Coronary artery (tissue), 2 donors: ENCODE measurements around the gene SLC12A1.

Experiments used
- DNase-seq: peaks from one replicate; pipeline ENCODE4 v3.0.0-alpha.2; 2017; ENCODE audit warnings: low spot score
- H3K27ac ChIP-seq, 2 donors: fragments of 200-600 bp; sonication (generic); one replicate each; pipeline ENCODE4 v1.5.1; 2016 to 2019
- H3K4me3 ChIP-seq: fragments of 200-600 bp; sonication (generic); 2 replicates; pipeline ENCODE4 v1.5.1; 2016; ENCODE audit warnings: mild to moderate bottlenecking, moderate library complexity
- CTCF ChIP-seq: fragments of 200-600 bp; sonication (generic); IDR thresholded peaks from one replicate; pipeline ENCODE4 v1.5.1; 2019; ENCODE audit warnings: antibody characterized with exemption

SLC12A1 gene

GRCh38 chr15:48191574-48192225 lies 14.4 kb upstream of the SLC12A1 start, which contains the start of gene CTXN2:
Gene CTXN2 (plus strand): TSS chr15:48191665. CDS start chr15:48201301, 9,636 bp downstream.
- DNase-seq, result no peak
- Histone ChIP-seq H3K27ac (no peak within 1 kb of the TSS), H3K4me3 (no peak within 1 kb of the TSS)
- TF ChIP-seq CTCF, result no peak

DNA sequence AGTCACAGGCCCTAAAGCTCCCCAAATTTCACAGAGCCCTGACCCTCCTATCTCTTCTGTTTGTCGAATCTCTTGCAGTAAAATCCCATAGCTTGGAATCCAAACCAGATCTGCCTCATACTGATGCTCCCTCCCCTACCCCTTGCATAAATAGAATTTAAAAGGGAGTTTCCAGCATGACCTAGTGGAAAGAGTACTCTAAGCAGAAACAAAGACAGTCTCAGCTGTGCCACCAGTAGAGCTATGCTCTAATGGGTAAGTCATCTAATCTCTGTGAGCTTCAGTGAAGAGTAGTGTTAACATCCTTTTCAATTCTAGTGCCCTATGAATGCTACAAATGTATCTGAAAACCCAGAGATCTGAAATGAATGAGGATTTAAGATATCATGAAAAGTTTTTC lies 4.0 kb upstream of the SLC12A1 start:
- DNase-seq, result no peak
- no peak for TF ChIP-seq CTCF
- H3K27ac ChIP-seq, result no peak overlapping the region
- no peak overlapping the region for H3K4me3 ChIP-seq

GRCh38 chr15:48221261-48221660 lies 15.2 kb downstream of the SLC12A1 start:
- DNase-seq, result no peak
- no peak overlapping the region for H3K4me3 ChIP-seq
- no peak for TF ChIP-seq CTCF
- H3K27ac ChIP-seq, result peak overlapping the region in 1 of 2 donors; percentile 13

DNA sequence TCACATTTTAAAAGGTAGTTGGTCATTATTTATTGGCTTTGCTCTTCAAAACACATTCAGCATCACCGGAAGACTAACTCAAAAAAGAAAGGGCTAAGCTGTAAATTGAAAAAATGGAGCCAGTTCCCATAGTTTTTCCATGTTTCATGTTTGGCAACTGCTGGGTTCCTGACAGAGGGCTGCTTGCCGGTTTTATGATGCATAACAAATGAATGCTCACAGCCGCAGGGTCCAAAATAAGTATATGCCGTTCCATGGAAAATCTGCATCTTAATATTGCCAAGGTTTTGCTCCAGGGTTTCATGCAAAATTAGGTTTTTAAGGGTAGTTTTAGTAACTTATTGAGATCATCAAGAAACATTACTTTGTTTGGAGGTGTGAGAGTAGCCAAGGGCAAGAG lies 15.8 kb downstream of the SLC12A1 start:
- no peak for DNase-seq
- H3K27ac ChIP-seq, result peak overlapping the region in 1 of 2 donors; percentile 43
- no peak for TF ChIP-seq CTCF
- no peak overlapping the region for H3K4me3 ChIP-seq

DNA sequence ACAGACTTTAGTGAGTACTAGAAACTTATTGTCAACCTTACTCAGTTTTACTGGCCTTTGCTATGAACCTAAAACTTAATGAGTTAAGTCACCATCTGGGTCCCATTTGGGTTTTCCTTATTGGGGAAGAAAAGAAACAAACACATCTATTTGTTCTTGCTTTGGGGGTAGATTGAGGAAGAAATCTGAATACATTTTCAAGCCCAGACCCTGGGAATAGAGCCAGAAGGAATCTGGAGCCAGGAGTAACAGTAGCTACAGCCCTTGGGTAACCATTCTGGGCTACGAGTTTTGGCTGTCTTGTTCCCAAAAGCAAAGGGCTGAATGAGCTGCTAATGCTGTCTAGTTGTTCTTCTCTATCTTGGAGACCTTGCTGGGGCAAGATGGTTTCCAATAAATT lies 16.5 kb downstream of the SLC12A1 start:
- Histone ChIP-seq H3K27ac (peak overlapping the region in 1 of 2 donors; percentile 42), H3K4me3 (no peak overlapping the region)
- TF ChIP-seq CTCF, result no peak
- no peak for DNase-seq

DNA sequence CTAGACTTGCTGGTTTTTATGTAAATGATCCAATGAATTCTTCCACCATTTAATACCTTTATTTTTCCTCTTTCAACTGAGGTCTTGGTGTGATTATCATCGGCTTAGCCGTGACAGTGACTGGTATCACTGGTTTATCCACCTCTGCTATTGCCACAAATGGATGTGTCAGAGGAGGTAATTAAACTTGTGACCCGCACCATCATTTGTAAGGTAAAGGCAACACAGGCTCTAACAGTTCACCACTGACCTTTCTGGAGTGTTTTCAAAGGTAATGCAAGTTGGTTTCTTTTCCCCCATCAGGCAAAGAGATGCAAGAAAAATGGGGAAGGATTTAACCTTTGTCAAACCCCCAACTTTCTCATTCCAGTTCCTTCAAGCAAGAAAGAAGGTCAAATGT lies 19.7 kb downstream of the SLC12A1 start:
- Histone ChIP-seq H3K4me3 (no peak overlapping the region), H3K27ac (no peak overlapping the region)
- no peak for DNase-seq
- no peak for TF ChIP-seq CTCF

DNA sequence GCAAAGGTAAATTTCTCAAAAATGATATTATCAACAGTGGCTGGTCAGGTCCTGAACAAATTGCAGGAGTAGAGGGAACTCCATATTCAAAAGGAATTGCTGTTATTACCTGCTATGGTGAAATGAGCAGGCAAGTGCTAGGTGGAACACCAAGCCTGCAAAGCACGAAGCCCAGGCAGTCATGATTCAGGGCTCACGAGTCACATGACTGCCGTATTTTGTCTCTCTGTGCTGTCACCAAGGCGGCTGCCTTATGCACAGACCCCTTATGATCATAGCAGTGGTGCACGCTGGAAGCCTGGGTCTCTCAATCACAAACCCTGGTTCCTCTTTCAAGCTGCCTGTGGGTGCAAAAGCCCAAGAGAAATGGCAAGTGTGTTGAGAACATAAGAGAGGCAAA lies 24.4 kb downstream of the SLC12A1 start:
- TF ChIP-seq CTCF, result no peak
- no peak for DNase-seq
- H3K4me3 ChIP-seq, result no peak overlapping the region

More for the DNA sequence above, 24.4 kb downstream of the SLC12A1 start:
- H3K27ac ChIP-seq, result no peak overlapping the region
